Stimulated activated naive CD8-positive, alpha-beta T cell treated with anti-CD3 and anti-CD28 coated beads, Interleukin-15, amount 100 ng/mL, for 72 hours (primary cell): Measurements from ENCODE around the gene CITED1.

Experiments used
- ATAC-seq: fragments of 150-1000 bp; cut with Tn5 transposase; 2 replicates; pipeline ENCODE4 v1.10.0; 2021; ENCODE audit warnings: mild to moderate bottlenecking, moderate library complexity
- DNase-seq, 2 donors: peaks; one replicate each; pipeline ENCODE4 v3.0.0; 2021 to 2022
- H3K27ac Mint-ChIP-seq, 2 donors: one replicate each; pipeline ENCODE4 v1.8.0; 2022; ENCODE audit warnings: mild to moderate bottlenecking in 2 of 2, mixed read lengths in 2 of 2, moderate library complexity in 2 of 2
- H3K27me3 Mint-ChIP-seq: one replicate; pipeline ENCODE4 v1.8.0; 2022; ENCODE audit warnings: mixed read lengths
- H3K4me1 Mint-ChIP-seq: one replicate; pipeline ENCODE4 v1.8.0; 2022; ENCODE audit warnings: mild to moderate bottlenecking, mixed read lengths
- H3K4me3 Mint-ChIP-seq, 2 donors: one replicate each; pipeline ENCODE4 v1.8.0; 2022; ENCODE audit warnings: mild to moderate bottlenecking in 2 of 2, mixed read lengths in 2 of 2, moderate library complexity in 1 of 2
- H3K9me3 Mint-ChIP-seq, 2 donors: one replicate each; pipeline ENCODE4 v1.8.0; 2022; ENCODE audit warnings: mixed read lengths in 2 of 2

CITED1 gene

GRCh38 chrX:72314881-72315280 lies 9.2 kb upstream of the CITED1 start:
- Mint-ChIP-seq H3K4me1 (no peaks in the 10 kb centered on the region), H3K27me3 (peaks cover 10% of the 10 kb centered on the region), H3K27ac (no peak overlapping the region), H3K9me3 (no peaks in the 10 kb centered on the region), H3K4me3 (no peak overlapping the region)
- DNase-seq: no peak
- no peak for ATAC-seq

GRCh38 chrX:72313707-72314641 lies 8.3 kb upstream of the CITED1 start:
- H3K27me3 Mint-ChIP-seq: peaks cover 19% of the 10 kb centered on the region
- H3K4me3 Mint-ChIP-seq: no peak overlapping the region
- peaks cover 3% of the 10 kb centered on the region for H3K4me1 Mint-ChIP-seq
- ATAC-seq (no peak), DNase-seq (no peak)
- no peak overlapping the region for H3K27ac Mint-ChIP-seq
- no peaks in the 10 kb centered on the region for H3K9me3 Mint-ChIP-seq

GRCh38 chrX:72312311-72312940 lies 6.7 kb upstream of the CITED1 start:
- ATAC-seq (no peak), DNase-seq (no peak)
- Mint-ChIP-seq H3K9me3 (no peaks in the 10 kb centered on the region), H3K27me3 (peaks cover 35% of the 10 kb centered on the region), H3K4me1 (peaks cover 16% of the 10 kb centered on the region), H3K4me3 (no peak overlapping the region), H3K27ac (no peak overlapping the region)

GRCh38 chrX:72309297-72310071 lies 3.8 kb upstream of the CITED1 start:
- Mint-ChIP-seq H3K27ac (no peak overlapping the region), H3K4me1 (peaks cover 38% of the 10 kb centered on the region), H3K9me3 (no peaks in the 10 kb centered on the region), H3K4me3 (peak overlapping the region in 1 of 2 donors; percentile 74), H3K27me3 (peaks cover 59% of the 10 kb centered on the region)
- no peak for DNase-seq
- ATAC-seq: no peak

- DNase-seq (peak in 1 of 2 donors; percentile 35), ATAC-seq (peak; percentile 54)
- Mint-ChIP-seq H3K4me3 (peak overlapping the region; percentile 64 to 74), H3K4me1 (peaks cover 42% of the 10 kb centered on the region), H3K27me3 (peaks cover 64% of the 10 kb centered on the region), H3K27ac (no peak overlapping the region), H3K9me3 (no peaks in the 10 kb centered on the region)
These were observed 3.0 kb upstream of the CITED1 start for GRCh38 chrX:72308566-72309296.

- H3K4me1 Mint-ChIP-seq: peaks cover 42% of the 10 kb centered on the region
- no peak for DNase-seq
- H3K27ac Mint-ChIP-seq: no peak overlapping the region
- no peaks in the 10 kb centered on the region for H3K9me3 Mint-ChIP-seq
- H3K4me3 Mint-ChIP-seq: peak overlapping the region; percentile 64 to 74
- no peak for ATAC-seq
- peaks cover 69% of the 10 kb centered on the region for H3K27me3 Mint-ChIP-seq
These were observed 2.5 kb upstream of the CITED1 start for GRCh38 chrX:72308209-72308565.

GRCh38 chrX:72307646-72308051 lies 1.9 kb upstream of the CITED1 start:
- H3K27me3 Mint-ChIP-seq: peaks cover 70% of the 10 kb centered on the region
- ATAC-seq (no peak), DNase-seq (no peak)
- peak overlapping the region; percentile 87 to 89 for H3K4me3 Mint-ChIP-seq
- H3K4me1 Mint-ChIP-seq: peaks cover 42% of the 10 kb centered on the region
- no peak overlapping the region for H3K27ac Mint-ChIP-seq
- H3K9me3 Mint-ChIP-seq: no peaks in the 10 kb centered on the region

- Mint-ChIP-seq H3K27ac (peak overlapping the region; percentile 85 to 88), H3K9me3 (no peaks in the 10 kb centered on the region), H3K4me1 (peaks cover 42% of the 10 kb centered on the region), H3K27me3 (peaks cover 70% of the 10 kb centered on the region), H3K4me3 (peak overlapping the region; percentile 87 to 89)
- ATAC-seq: peak; percentile 58
- peak in 1 of 2 donors; percentile 24 for DNase-seq
These were observed 1.3 kb upstream of the CITED1 start for GRCh38 chrX:72306851-72307645.

GRCh38 chrX:72306085-72306801 lies 529 bp upstream of the CITED1 start:
- Mint-ChIP-seq H3K4me1 (peaks cover 42% of the 10 kb centered on the region), H3K27me3 (peaks cover 77% of the 10 kb centered on the region), H3K27ac (no peak overlapping the region), H3K9me3 (no peaks in the 10 kb centered on the region), H3K4me3 (peak overlapping the region; percentile 83)
- no peak for ATAC-seq
- no peak for DNase-seq

- ATAC-seq: no peak
- Mint-ChIP-seq H3K27ac (no peak overlapping the region), H3K9me3 (no peaks in the 10 kb centered on the region), H3K27me3 (peaks cover 91% of the 10 kb centered on the region), H3K4me3 (peak overlapping the region; percentile 38 to 83), H3K4me1 (peaks cover 42% of the 10 kb centered on the region)
- DNase-seq: no peak
These were observed 837 bp downstream of the CITED1 start for GRCh38 chrX:72304877-72305276.

GRCh38 chrX:72301781-72302180 lies 3.9 kb downstream of the CITED1 start:
- peaks cover 19% of the 10 kb centered on the region for H3K4me1 Mint-ChIP-seq
- no peaks in the 10 kb centered on the region for H3K9me3 Mint-ChIP-seq
- ATAC-seq (no peak), DNase-seq (no peak)
- H3K4me3 Mint-ChIP-seq: no peak overlapping the region
- H3K27ac Mint-ChIP-seq: no peak overlapping the region
- H3K27me3 Mint-ChIP-seq: peaks cover 89% of the 10 kb centered on the region

GRCh38 chrX:72299891-72300630 lies 5.7 kb downstream of the CITED1 start:
- H3K4me1 Mint-ChIP-seq: peaks cover 9% of the 10 kb centered on the region
- H3K4me3 Mint-ChIP-seq: no peak overlapping the region
- no peak for ATAC-seq
- peaks cover 92% of the 10 kb centered on the region for H3K27me3 Mint-ChIP-seq
- DNase-seq: no peak
- no peaks in the 10 kb centered on the region for H3K9me3 Mint-ChIP-seq
- H3K27ac Mint-ChIP-seq: no peak overlapping the region

GRCh38 chrX:72297953-72298730 lies 7.6 kb downstream of the CITED1 start:
- no peaks in the 10 kb centered on the region for H3K9me3 Mint-ChIP-seq
- no peaks in the 10 kb centered on the region for H3K4me1 Mint-ChIP-seq
- no peak for DNase-seq
- H3K4me3 Mint-ChIP-seq: no peak overlapping the region
- ATAC-seq: peak; percentile 59
- no peak overlapping the region for H3K27ac Mint-ChIP-seq
- H3K27me3 Mint-ChIP-seq: peaks cover 76% of the 10 kb centered on the region
